CD4-positive, alpha-beta memory T cell (primary cell): ENCODE measurements around the gene RAB1B. TPM values are rescaled to one million over a fixed set of nuclear protein-coding genes. Genes with fewer than 3 reads are reported as not detected.

Experiments
- CTCF ChIA-PET: fragments of 350-600 bp; sonication (Branson Sonifier 250); formaldehyde crosslinking; loops from one replicate; lab custom pipeline; 2021; ENCODE audit warnings: inconsistent platforms; ENCODE audit not compliant: partially characterized antibody; lab: Charles Lee
- POLR2A ChIA-PET: fragments of 350-600 bp; sonication (Branson Sonifier 250); formaldehyde crosslinking; loops from one replicate; lab custom pipeline; 2021; ENCODE audit not compliant: partially characterized antibody; lab: Charles Lee
- DNase-seq, 5 donors: peaks; one replicate each; pipeline versions ENCODE4 v3.0.0 to v3.0.0-alpha.2; 2020 to 2022; ENCODE audit warnings: mixed read lengths in 1 of 5
- H3K27ac ChIP-seq: one replicate; pipeline ENCODE4 v1.7.0; 2013; ENCODE audit warnings: low read depth, low read length
- H3K27me3 ChIP-seq: 2 replicates; pipeline ENCODE4 v1.7.0; 2013; ENCODE audit warnings: mild to moderate bottlenecking, low read length, moderate library complexity; ENCODE audit not compliant: insufficient read depth
- H3K36me3 ChIP-seq: 2 replicates; pipeline ENCODE4 v1.7.0; 2013; ENCODE audit warnings: mild to moderate bottlenecking, low read length, moderate library complexity; ENCODE audit not compliant: insufficient read depth
- H3K4me1 ChIP-seq: 2 replicates; pipeline ENCODE4 v1.7.0; 2013; ENCODE audit warnings: mild to moderate bottlenecking, low read length, moderate library complexity; ENCODE audit not compliant: insufficient read depth
- H3K4me3 ChIP-seq, 2 donors: one replicate each; pipeline ENCODE4 v1.7.0; 2013; ENCODE audit warnings: low read length in 2 of 2, mild to moderate bottlenecking in 1 of 2
- H3K9me3 ChIP-seq, 2 donors: one replicate each; pipeline ENCODE4 v1.7.0; 2013; ENCODE audit warnings: low read length in 2 of 2, control low read depth in 1 of 2; ENCODE audit not compliant: control insufficient read depth in 1 of 2
- H3K27ac Mint-ChIP-seq, 7 donors: one replicate each; pipeline ENCODE4 v1.8.0; 2020 to 2021; ENCODE audit warnings: mixed read lengths in 7 of 7, mild to moderate bottlenecking in 6 of 7, inconsistent platforms in 3 of 7, moderate library complexity in 3 of 7
- H3K27me3 Mint-ChIP-seq, 2 donors: one replicate each; pipeline ENCODE4 v1.8.0; 2020 to 2021; ENCODE audit warnings: mixed read lengths in 2 of 2
- H3K36me3 Mint-ChIP-seq, 2 donors: one replicate each; pipeline ENCODE4 v1.8.0; 2020 to 2021; ENCODE audit warnings: mixed read lengths in 2 of 2, inconsistent platforms in 1 of 2, mild to moderate bottlenecking in 1 of 2
- H3K4me1 Mint-ChIP-seq, 4 donors: one replicate each; pipeline ENCODE4 v1.8.0; 2020 to 2021; ENCODE audit warnings: mixed read lengths in 4 of 4, mild to moderate bottlenecking in 1 of 4
- H3K4me3 Mint-ChIP-seq, 8 donors: one replicate each; pipeline ENCODE4 v1.8.0; 2020 to 2021; ENCODE audit warnings: mixed read lengths in 8 of 8, mild to moderate bottlenecking in 7 of 8, moderate library complexity in 6 of 8, inconsistent platforms in 3 of 8
- H3K9me3 Mint-ChIP-seq, 8 donors: one replicate each; pipeline ENCODE4 v1.8.0; 2020 to 2021; ENCODE audit warnings: mixed read lengths in 8 of 8, mild to moderate bottlenecking in 5 of 8, inconsistent platforms in 3 of 8, moderate library complexity in 1 of 8
- intact Hi-C: fragments of 100-400 bp; cut with micrococcal nuclease; formaldehyde crosslinking; loops from one replicate; pipeline ENCODE4 v1.15.1; 2023
- polyA plus RNA-seq, 2 donors: library from polyadenylated mRNA; unstranded; fragments of 300-500 nt; fragmentation: Illumina TruSeq; gene quantifications; one replicate each; pipeline ENCODE4 v1.2.3, GENCODE V29; 2021
- total RNA-seq, 2 experiments: library from RNA; stranded (reverse); gene quantifications; one replicate each; pipeline ENCODE4 v1.2.3, GENCODE V29; 2021

Gene RAB1B
- total RNA-seq (10 to 100 TPM; 76.4 to 79.4 TPM), polyA plus RNA-seq (10 to 100 TPM in 1 of 2 donors, 1 to 10 TPM in 1; 9.7 to 15.2 TPM)

DNA sequence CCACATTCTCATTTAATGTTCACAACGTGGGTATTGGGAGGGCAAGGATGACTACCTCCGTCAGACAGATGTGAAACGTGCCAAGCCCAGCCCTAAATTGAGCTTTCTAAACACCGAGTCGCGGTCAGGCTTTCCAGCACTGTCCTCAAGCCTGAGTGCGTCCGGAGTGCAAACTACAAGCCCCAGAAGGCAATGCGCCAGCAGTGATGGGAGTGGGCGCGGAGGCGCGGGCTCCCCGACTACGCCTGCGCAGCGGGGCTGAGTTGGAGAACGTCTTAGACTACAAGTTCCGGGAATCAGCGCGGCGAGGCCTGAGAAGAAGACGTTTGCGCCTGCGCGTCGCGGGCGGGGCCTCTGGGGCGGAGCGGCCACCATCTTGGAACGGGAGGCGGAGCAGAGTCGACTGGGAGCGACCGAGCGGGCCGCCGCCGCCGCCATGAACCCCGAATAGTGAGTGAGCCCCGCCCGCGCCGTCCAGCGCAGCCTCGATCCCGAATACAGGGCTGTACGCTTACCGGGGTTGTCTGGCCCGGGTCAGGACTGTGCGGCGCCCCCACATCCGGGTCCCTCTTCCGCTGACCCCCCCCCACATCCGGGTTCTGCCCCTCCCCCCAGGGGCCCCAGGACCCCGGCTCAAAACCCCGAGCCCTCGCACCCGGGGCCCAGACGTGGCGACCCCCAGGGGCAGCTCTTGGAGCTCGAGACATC is at the start of gene RAB1B:
Gene RAB1B, plus strand, starts transcription at position 396 of the 708 bp plus-strand sequence. Its CDS starts 41 bp downstream, at position 437.
- Mint-ChIP-seq H3K4me3 (peak within 1 kb of the TSS; percentile 92 to 99 (median 94)), H3K9me3 (peaks cover 0 to 7% (median 0%) of the 10 kb centered on the region in 8 donors), H3K27me3 (no peaks in the 10 kb centered on the region), H3K4me1 (peaks cover 23 to 57% (median 38%) of the 10 kb centered on the region in 4 donors), H3K36me3 (peaks cover 12 to 55% of the 10 kb centered on the region in 2 donors), H3K27ac (peak within 1 kb of the TSS; percentile 94 to 100 (median 98))
- H3K27me3 ChIP-seq: no peaks in the 10 kb centered on the region
- no peaks in the 10 kb centered on the region for H3K9me3 ChIP-seq
- H3K36me3 ChIP-seq: peaks cover 27% of the 10 kb centered on the region
- CTCF ChIA-PET: interaction anchor here (0.7 to 2.4 kb wide), 6 partner anchors 12 to 46 kb away, joined by 3 to 9 read pairs (median 3); partner anchors contain the start of gene YIF1A
- POLR2A ChIA-PET: interaction anchor here (0.6 to 8.2 kb wide), 11 partner anchors 15 to 653 kb away, joined by 3 to 167 read pairs (median 3); partner anchors contain the start of genes BRMS1, CCDC85B, CNIH2 and TMEM151A
- DNase-seq: peak; percentile 99 to 100 (median 100)
- intact Hi-C loops: loop anchor here (1.0 to 5.0 kb wide), 6 partner anchors 9 to 1351 kb away; partner anchors contain the start of genes ATG2A and YIF1A
- H3K27ac ChIP-seq: peak within 1 kb of the TSS; percentile 88
- peaks cover 48% of the 10 kb centered on the region for H3K4me1 ChIP-seq
- peak within 1 kb of the TSS; percentile 62 to 84 for H3K4me3 ChIP-seq

DNA sequence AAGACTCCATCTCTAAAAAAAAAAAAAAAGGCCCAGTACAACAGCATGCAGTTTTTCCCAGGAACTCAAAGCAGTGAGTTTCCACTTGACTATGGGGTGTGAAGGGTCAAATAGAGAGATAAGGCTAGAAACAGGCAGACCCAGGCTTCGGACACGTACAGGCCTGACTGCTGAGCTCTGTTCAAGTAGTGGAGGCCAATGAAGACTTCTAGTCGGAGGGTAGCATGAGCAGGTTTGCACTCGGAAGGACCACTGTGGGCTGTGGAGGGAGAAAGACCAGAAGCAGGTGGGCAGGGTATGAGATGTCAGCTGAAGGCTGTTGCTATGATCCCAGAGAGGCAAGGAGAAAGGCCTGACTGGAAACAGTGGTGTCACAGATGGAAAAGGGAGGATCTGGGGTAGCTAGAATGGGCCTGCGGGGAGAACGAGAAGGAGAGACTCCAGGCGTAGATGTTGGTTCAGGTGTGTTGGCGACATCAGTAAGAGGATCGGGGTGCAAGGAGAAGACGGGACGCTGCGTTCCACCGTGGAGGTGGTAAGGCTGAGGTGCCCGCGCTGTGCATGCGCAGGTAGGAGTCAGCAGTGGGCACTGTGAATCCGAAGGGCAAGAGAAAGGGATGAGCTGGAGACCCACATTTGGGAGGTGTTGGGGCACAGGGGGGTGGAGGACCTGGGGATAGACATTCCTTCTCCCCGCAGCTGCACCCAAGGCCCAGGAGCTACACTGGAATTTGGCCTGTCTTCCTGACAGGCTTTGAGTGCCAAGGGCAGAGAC is 49.4 kb upstream of the RAB1B start:
- Histone ChIP-seq H3K36me3 (peaks cover 53% of the 10 kb centered on the region), H3K4me1 (peaks cover 11% of the 10 kb centered on the region), H3K9me3 (no peaks in the 10 kb centered on the region), H3K4me3 (no peak overlapping the region), H3K27me3 (no peaks in the 10 kb centered on the region), H3K27ac (no peak overlapping the region)
- ChIA-PET CTCF (interaction anchor here (5.2 kb wide), 1 partner anchor 62 kb away, joined by 42 read pairs; no protein-coding TSS in a partner anchor), POLR2A (interaction anchor here (2.0 kb wide), 1 partner anchor 40 kb away, joined by 6 read pairs; no protein-coding TSS in a partner anchor)
- no peak for DNase-seq
- intact Hi-C loops: no loop called here
- Mint-ChIP-seq H3K36me3 (peaks cover 40 to 66% of the 10 kb centered on the region in 2 donors), H3K27ac (peak overlapping the region; percentile 43 to 94 (median 67)), H3K4me3 (peak overlapping the region in 1 of 8 donors; percentile 69), H3K9me3 (peaks cover 0 to 3% (median 0%) of the 10 kb centered on the region in 8 donors), H3K27me3 (no peaks in the 10 kb centered on the region), H3K4me1 (peaks cover 11 to 19% (median 13%) of the 10 kb centered on the region in 4 donors)

DNA sequence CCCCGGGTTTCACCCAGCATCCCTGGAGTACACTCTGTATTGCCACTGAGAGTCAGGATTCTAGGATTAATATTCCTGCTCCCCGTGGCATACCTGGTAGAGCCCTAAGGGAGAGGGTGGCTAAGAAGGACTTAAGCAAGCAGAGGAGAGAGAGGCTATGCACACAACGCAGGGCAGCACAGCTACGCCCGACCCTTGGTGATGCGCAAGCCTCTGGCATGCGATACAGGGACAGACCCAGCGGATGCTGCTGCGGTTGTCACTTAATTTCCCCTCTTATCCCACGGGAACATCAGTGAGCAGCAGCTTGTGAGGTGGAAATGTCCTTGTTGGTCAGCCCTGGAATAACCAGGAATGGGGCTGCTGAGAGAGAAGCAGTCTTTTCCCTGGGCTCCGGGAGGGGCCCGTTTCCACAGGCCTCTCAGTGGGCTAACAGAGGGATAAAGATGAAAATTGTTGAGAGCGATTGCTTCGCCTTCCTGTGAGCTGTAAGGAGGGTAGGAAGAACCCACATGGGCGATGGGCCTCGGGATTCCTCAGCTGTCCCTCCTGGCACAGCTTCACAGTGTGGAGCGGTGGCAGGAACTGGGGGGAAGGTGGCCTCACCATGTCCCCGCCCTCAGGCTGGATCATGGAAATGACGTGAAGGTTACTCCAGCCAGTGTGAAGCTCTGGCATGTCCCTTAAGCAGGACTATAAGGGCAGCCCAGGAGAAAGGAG is 48.4 kb upstream of the RAB1B start:
- H3K4me3 Mint-ChIP-seq: no peak overlapping the region
- DNase-seq: no peak
- H3K36me3 Mint-ChIP-seq: peaks cover 40 to 69% of the 10 kb centered on the region in 2 donors
- H3K4me1 Mint-ChIP-seq: peaks cover 11 to 20% (median 13%) of the 10 kb centered on the region in 4 donors
- no peaks in the 10 kb centered on the region for H3K27me3 Mint-ChIP-seq
- no peak overlapping the region for H3K27ac ChIP-seq
- peaks cover 11% of the 10 kb centered on the region for H3K4me1 ChIP-seq
- H3K27ac Mint-ChIP-seq: peak overlapping the region in 5 of 7 donors; percentile 57 to 92 (median 70)
- ChIA-PET POLR2A (interaction anchor here (0.6 to 0.8 kb wide), 2 partner anchors 62 to 69 kb away, joined by 4 read pairs; partner anchors contain the start of gene YIF1A), CTCF (interaction anchor here (2.2 to 5.2 kb wide), 3 partner anchors 61 to 169 kb away, joined by 6 to 42 read pairs (median 15); partner anchors contain the start of gene YIF1A)
- no peaks in the 10 kb centered on the region for H3K9me3 ChIP-seq
- no peak overlapping the region for H3K4me3 ChIP-seq
- no peaks in the 10 kb centered on the region for H3K27me3 ChIP-seq
- H3K36me3 ChIP-seq: peaks cover 63% of the 10 kb centered on the region
- peaks cover 0 to 3% (median 0%) of the 10 kb centered on the region in 8 donors for H3K9me3 Mint-ChIP-seq
- intact Hi-C loops: no loop called here

DNA sequence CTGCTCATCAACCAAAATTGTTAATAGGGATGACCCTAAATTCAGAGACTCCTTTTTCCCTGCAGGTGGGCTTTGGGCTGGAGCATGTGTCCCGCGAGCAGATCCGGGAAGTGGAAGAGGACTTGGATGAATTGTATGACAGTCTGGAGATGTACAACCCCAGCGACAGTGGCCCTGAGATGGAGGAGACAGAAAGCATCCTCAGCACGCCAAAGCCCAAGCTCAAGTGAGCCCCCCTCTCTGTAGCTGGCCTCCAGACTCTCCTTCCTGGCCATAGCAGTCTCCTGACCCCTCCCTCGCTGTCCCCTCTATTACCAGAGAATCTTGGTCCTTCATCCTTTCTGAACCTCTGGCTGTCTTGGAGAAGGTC is 47.9 kb upstream of the RAB1B start:
- peak overlapping the region in 1 of 8 donors; percentile 21 for H3K4me3 Mint-ChIP-seq
- CTCF ChIA-PET: interaction anchor here (2.2 to 5.2 kb wide), 3 partner anchors 61 to 169 kb away, joined by 6 to 42 read pairs (median 15); partner anchors contain the start of gene YIF1A

DNA sequence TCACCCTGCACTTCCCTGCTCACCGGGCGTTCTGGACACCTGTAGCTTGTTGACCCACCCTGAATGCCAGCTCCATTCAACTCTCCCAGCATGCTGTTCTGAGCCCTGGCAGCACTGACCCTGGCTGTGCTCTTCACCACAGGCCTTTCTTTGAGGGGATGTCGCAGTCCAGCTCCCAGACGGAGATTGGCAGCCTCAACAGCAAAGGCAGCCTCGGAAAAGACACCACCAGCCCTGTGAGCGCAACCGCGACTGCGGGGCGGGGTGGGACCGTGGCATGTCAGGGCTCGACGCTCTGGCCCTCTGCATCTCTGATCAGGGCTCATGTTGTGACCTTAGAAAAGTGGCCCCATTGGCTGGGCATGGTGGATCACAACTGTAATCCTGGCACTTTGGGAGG is 47.4 kb upstream of the RAB1B start:
- no peak for DNase-seq
- Mint-ChIP-seq H3K9me3 (peaks cover 0 to 3% (median 0%) of the 10 kb centered on the region in 8 donors), H3K4me1 (peaks cover 11 to 22% (median 13%) of the 10 kb centered on the region in 4 donors), H3K36me3 (peaks cover 41 to 71% of the 10 kb centered on the region in 2 donors), H3K27me3 (no peaks in the 10 kb centered on the region), H3K27ac (peak overlapping the region in 6 of 7 donors; percentile 61 to 99 (median 89)), H3K4me3 (no peak overlapping the region)
- H3K27me3 ChIP-seq: no peaks in the 10 kb centered on the region
- peaks cover 11% of the 10 kb centered on the region for H3K4me1 ChIP-seq
- no peaks in the 10 kb centered on the region for H3K9me3 ChIP-seq
- ChIA-PET CTCF (interaction anchor here (0.7 to 5.2 kb wide), 8 partner anchors 21 to 930 kb away, joined by 3 to 42 read pairs (median 6); partner anchors contain the start of gene YIF1A), POLR2A (interaction anchor here (0.8 kb wide), 1 partner anchor 61 kb away, joined by 4 read pairs; no protein-coding TSS in a partner anchor)
- H3K4me3 ChIP-seq: no peak overlapping the region
- intact Hi-C loops: no loop called here
- H3K27ac ChIP-seq: peak overlapping the region; percentile 89
- peaks cover 64% of the 10 kb centered on the region for H3K36me3 ChIP-seq

More for the DNA sequence above, 47.9 kb upstream of the RAB1B start:
- no peaks in the 10 kb centered on the region for H3K9me3 ChIP-seq
- H3K36me3 Mint-ChIP-seq: peaks cover 42 to 72% of the 10 kb centered on the region in 2 donors
- H3K27ac Mint-ChIP-seq: peak overlapping the region in 6 of 7 donors; percentile 57 to 98 (median 84)
- peak overlapping the region; percentile 89 for H3K27ac ChIP-seq
- H3K9me3 Mint-ChIP-seq: peaks cover 0 to 3% (median 0%) of the 10 kb centered on the region in 8 donors
- H3K27me3 Mint-ChIP-seq: no peaks in the 10 kb centered on the region
- H3K4me1 ChIP-seq: peaks cover 11% of the 10 kb centered on the region
- intact Hi-C loops: no loop called here
- H3K4me1 Mint-ChIP-seq: peaks cover 11 to 22% (median 13%) of the 10 kb centered on the region in 4 donors
- no peaks in the 10 kb centered on the region for H3K27me3 ChIP-seq
- no peak overlapping the region for H3K4me3 ChIP-seq
- peaks cover 66% of the 10 kb centered on the region for H3K36me3 ChIP-seq
- no peak for DNase-seq
- POLR2A ChIA-PET: interaction anchor here (0.6 to 0.8 kb wide), 2 partner anchors 62 to 68 kb away, joined by 4 read pairs; partner anchors contain the start of gene YIF1A

DNA sequence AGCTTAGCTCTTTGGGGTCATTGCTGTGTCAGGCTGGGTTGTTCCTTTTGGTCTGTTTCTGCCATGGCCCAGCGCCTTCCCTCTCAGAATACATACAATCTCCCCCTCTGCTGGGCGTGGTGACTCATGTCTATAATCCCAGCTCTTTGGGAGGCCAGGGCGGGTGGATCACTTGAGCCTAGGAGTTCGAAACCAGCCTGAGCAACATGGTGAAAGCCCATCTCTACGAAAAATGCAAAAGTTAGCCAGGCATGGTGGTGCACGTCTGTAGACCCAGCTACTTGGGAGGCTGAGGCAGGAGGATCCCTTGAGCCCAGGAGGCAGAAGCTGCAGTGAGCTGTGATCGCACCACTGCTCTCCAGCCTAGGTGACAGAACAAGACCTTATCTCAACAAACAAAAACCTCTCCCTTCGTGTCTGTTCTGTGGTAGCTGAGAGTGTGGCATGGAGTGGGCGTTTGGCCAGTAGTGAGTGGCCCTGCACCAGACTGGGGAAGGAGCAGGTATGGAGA is 46.7 kb upstream of the RAB1B start:
- H3K36me3 Mint-ChIP-seq: peaks cover 33 to 69% of the 10 kb centered on the region in 2 donors
- H3K36me3 ChIP-seq: peaks cover 58% of the 10 kb centered on the region
- CTCF ChIA-PET: interaction anchor here (0.6 to 5.2 kb wide), 15 partner anchors 15 to 931 kb away, joined by 3 to 42 read pairs (median 5); partner anchors contain the start of genes SF3B2, TMEM151A and YIF1A

More for the DNA sequence above, 46.7 kb upstream of the RAB1B start:
- Histone ChIP-seq H3K27me3 (no peaks in the 10 kb centered on the region), H3K9me3 (no peaks in the 10 kb centered on the region), H3K27ac (peak overlapping the region; percentile 89), H3K4me1 (peaks cover 11% of the 10 kb centered on the region), H3K4me3 (no peak overlapping the region)
- POLR2A ChIA-PET: interaction anchor here (1.7 kb wide), 1 partner anchor 60 kb away, joined by 9 read pairs; no protein-coding TSS in a partner anchor
- peaks cover 11 to 22% (median 13%) of the 10 kb centered on the region in 4 donors for H3K4me1 Mint-ChIP-seq
- H3K27me3 Mint-ChIP-seq: no peaks in the 10 kb centered on the region
- DNase-seq: no peak
- intact Hi-C loops: loop anchor here (1.0 to 2.0 kb wide), 3 partner anchors 47 to 107 kb away; partner anchors contain the start of gene RAB1B
- no peak overlapping the region for H3K4me3 Mint-ChIP-seq
- H3K27ac Mint-ChIP-seq: peak overlapping the region; percentile 92 to 99 (median 98)
- peaks cover 0 to 3% (median 0%) of the 10 kb centered on the region in 8 donors for H3K9me3 Mint-ChIP-seq
